ENCODE data around the gene ABCD4. TPM values are rescaled to one million over a fixed set of nuclear protein-coding genes. Genes with fewer than 3 reads are reported as not detected.

ABCD4 gene
- total RNA-seq, 1 experiment from 2014 or later, result 45.3 TPM

DNA sequence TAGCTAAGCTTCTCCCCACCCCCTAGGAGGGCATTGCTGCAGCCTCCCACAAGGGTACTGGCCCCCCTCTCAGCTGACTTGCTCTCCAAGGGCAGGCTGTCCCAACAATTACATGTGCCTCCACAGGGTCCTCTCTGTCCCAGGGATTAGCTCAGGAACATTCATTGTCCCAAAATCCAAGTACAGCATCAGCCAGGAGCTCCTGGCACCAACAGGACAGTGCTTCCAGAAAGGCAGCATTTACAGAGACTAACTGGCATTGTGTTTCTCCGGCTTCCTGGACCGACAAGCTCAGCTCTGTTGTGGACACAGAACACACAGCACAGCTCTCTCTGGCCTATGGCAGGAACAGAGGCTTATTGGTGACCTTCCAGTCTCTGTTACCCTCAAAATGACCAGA is 21.7 kb downstream of the ABCD4 start (continued):
- TF ChIP-seq SRF (IDR thresholded peaks at IDR 0.05; ENCODE audit: low read depth) (no peak), TCF7L2 (IDR thresholded peaks at IDR 0.05; ENCODE audit: borderline replicate concordance, extremely low read depth, insufficient read depth, insufficient read length) (no peak), EGR1 (IDR thresholded peaks at IDR 0.05; ENCODE audit: low read depth) (no peak)
- TF ChIP-seq, protein P1, sequence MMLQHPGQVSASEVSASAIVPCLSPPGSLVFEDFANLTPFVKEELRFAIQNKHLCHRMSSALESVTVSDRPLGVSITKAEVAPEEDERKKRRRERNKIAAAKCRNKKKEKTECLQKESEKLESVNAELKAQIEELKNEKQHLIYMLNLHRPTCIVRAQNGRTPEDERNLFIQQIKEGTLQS (IDR thresholded peaks at IDR 0.05), result no peak

DNA sequence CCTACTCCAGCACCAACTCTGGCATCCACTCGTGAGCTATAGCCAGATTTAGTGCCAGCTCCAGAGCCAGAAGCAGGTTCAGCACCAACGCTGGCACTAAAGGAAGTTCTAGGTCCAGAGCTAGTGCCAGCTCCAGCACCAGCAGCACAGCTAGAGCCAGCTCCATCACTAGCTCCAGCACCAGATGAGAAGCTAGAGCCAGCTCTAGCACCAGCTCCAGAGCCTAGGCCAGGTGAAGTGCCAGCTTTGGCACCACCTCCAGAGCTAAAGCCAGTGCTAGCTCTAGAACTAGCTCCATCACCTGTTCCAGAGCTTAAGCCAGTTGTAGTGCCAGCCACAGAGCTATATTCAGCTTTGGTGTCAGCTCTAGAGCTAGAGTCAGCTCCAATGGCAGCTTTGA is 24.7 kb downstream of the ABCD4 start:
- TF ChIP-seq ELF1 (IDR thresholded peaks at IDR 0.05; ENCODE audit: borderline replicate concordance, low read depth) (no peak), ZFX (IDR thresholded peaks at IDR 0.05) (no peak), SRF (IDR thresholded peaks at IDR 0.05; ENCODE audit: low read depth) (no peak), FOSL1 (IDR thresholded peaks at IDR 0.05; ENCODE audit: low read depth) (no peak), POLR2A (IDR thresholded peaks at IDR 0.05; ENCODE audit: borderline replicate concordance, extremely low read depth, insufficient read depth, insufficient read length) (no peak), ZNF274 (IDR thresholded peaks at IDR 0.05; ENCODE audit: low read depth, low read length) (no peak), EZH2phosphoT487 (IDR thresholded peaks at IDR 0.05; ENCODE audit: borderline replicate concordance) (no peak), TCF7L2 (IDR thresholded peaks at IDR 0.05; ENCODE audit: borderline replicate concordance, extremely low read depth, insufficient read depth, insufficient read length) (no peak), EGR1 (IDR thresholded peaks at IDR 0.05; ENCODE audit: low read depth) (no peak), JUND (IDR thresholded peaks at IDR 0.05) (no peak), CBX3 (IDR thresholded peaks at IDR 0.05; ENCODE audit: low read depth) (no peak), CEBPB (IDR thresholded peaks at IDR 0.05; ENCODE audit: low read depth) (no peak), EZH2 (IDR thresholded peaks at IDR 0.05) (no peak)
- TF ChIP-seq, protein P2, sequence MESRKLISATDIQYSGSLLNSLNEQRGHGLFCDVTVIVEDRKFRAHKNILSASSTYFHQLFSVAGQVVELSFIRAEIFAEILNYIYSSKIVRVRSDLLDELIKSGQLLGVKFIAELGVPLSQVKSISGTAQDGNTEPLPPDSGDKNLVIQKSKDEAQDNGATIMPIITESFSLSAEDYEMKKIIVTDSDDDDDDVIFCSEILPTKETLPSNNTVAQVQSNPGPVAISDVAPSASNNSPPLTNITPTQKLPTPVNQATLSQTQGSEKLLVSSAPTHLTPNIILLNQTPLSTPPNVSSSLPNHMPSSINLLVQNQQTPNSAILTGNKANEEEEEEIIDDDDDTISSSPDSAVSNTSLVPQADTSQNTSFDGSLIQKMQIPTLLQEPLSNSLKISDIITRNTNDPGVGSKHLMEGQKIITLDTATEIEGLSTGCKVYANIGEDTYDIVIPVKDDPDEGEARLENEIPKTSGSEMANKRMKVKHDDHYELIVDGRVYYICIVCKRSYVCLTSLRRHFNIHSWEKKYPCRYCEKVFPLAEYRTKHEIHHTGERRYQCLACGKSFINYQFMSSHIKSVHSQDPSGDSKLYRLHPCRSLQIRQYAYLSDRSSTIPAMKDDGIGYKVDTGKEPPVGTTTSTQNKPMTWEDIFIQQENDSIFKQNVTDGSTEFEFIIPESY (IDR thresholded peaks at IDR 0.05; ENCODE audit: extremely low read depth, insufficient replicate concordance, low read length), result no peak
- TF ChIP-seq, protein P3, sequence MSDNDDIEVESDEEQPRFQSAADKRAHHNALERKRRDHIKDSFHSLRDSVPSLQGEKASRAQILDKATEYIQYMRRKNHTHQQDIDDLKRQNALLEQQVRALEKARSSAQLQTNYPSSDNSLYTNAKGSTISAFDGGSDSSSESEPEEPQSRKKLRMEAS (IDR thresholded peaks at IDR 0.05), result no peak
- no peaks in the 10 kb centered on the region for H3K9me2 ChIP-seq (ENCODE audit: insufficient read depth)
- H3K4me2 ChIP-seq (ENCODE audit: low read length), result no peak overlapping the region
- no peak overlapping the region for H3K9ac ChIP-seq (ENCODE audit: low read length)
- ATAC-seq (no peak), DNase-seq (ENCODE audit: low read depth, low spot score) (no peak)
- ChIA-PET CTCF (interaction anchor here (1.0 to 1.2 kb wide), 3 partner anchors 16 to 216 kb away, joined by 3 to 8 read pairs (median 3); partner anchors contain the start of genes ABCD4 and ISCA2), RAD21 (ENCODE audit: low non-redundant PET in 1 of 2, low total read pairs in 2 of 2, uncharacterized antibody in 2 of 2, unreplicated experiment in 2 of 2) (no interaction called here), POLR2A (no interaction called here)
- H3K79me2 ChIP-seq (ENCODE audit: insufficient read depth, low read length), result no peaks in the 10 kb centered on the region
- no peak overlapping the region for H2AFZ ChIP-seq (ENCODE audit: low read depth, low read length, poor library complexity, severe bottlenecking)
- no peaks in the 10 kb centered on the region for H3K36me3 ChIP-seq (ENCODE audit: control insufficient read depth in 1 of 2, insufficient read depth in 2 of 2, low read length in 2 of 2)
- peaks cover 0 to 4% of the 10 kb centered on the region in 2 experiments; a peak in 1 of 4 replicates for H3K9me3 ChIP-seq (ENCODE audit: control insufficient read depth in 1 of 2, insufficient read depth in 1 of 2, low read depth in 1 of 2, low read length in 2 of 2)
- no peaks in the 10 kb centered on the region for H3K27me3 ChIP-seq (ENCODE audit: insufficient read depth, low read length)
- intact Hi-C loops (cut with micrococcal nuclease), result no loop called here
- H3K27ac ChIP-seq (ENCODE audit: low read depth, low read length), result no peak overlapping the region
- no TSS peak for BruUV-seq (replicated peaks)
- no peaks in the 10 kb centered on the region for H4K20me1 ChIP-seq (ENCODE audit: insufficient read depth)
- peaks cover 18 to 23% of the 10 kb centered on the region in 2 experiments; a peak in 3 of 4 replicates for H3K4me1 ChIP-seq (ENCODE audit: control insufficient read depth in 1 of 2, insufficient read depth in 2 of 2, low read length in 2 of 2)
- no peak overlapping the region for H3K4me3 ChIP-seq (replicated peaks in 1 of 2; ENCODE audit: low read depth in 1 of 2, low read length in 2 of 2)
